HL-60/S4 treated with retinoic acid at 250 ng/mL for 4 days and 3 days (cell line): ENCODE data around the gene GSTA3.
"Not testable (repeated sequence)": the region's sequence is repeated elsewhere in the genome, so short reads cannot be mapped to it uniquely, and the experiment has no call there.

Experiments
- in situ Hi-C: fragments of 300-500 bp; cut with MboI; formaldehyde crosslinking; loops from 2 replicates; pipeline ENCODE4 v1.7.0; 2022; ENCODE audit warnings: low sequenced_read_pairs

Gene GSTA3

GRCh38 chr6:52909531-52909930 is at the start of gene GSTA3:
TSS of gene GSTA3 (minus strand) at chr6:52909698. CDS start at chr6:52905834, 3,864 bp downstream.
- in situ Hi-C loops: no loop called here

DNA sequence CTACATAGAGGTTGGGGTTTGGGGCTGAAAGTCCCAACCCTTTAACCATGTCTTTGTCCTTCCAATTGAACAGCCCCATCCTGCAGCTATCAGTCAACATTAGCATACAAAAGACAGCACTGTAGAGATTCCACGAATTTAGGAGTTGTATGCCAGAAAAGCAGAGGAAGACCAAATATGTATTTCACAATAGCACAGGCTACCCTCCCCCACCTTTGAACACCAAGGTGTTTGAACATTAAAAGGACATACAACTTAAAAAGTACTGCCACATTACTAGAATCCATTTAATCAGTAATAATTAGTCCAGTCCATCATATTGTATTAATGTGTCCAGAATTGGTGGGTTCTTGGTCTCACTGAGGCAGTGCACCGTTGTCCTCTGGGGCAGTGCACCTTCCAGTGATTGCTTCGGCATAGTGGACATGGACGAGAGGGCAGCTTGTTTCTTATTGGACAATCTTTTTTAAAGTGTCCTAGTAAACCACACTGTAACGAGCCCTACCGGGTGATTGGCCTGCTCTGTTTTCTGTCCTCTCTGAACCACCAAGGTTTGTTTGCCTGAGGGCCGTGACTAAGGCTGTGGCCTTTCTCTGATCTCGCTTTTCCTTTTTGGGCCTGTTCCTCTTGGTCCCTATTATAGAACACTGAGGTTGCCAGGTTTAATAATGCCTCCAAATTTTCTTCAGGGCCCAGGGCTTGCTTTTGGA is 49.2 kb upstream of the GSTA3 start:
- in situ Hi-C loops: no loop called here

GRCh38 chr6:52955871-52956270 is 46.4 kb upstream of the GSTA3 start:
- in situ Hi-C loops: no loop called here

DNA sequence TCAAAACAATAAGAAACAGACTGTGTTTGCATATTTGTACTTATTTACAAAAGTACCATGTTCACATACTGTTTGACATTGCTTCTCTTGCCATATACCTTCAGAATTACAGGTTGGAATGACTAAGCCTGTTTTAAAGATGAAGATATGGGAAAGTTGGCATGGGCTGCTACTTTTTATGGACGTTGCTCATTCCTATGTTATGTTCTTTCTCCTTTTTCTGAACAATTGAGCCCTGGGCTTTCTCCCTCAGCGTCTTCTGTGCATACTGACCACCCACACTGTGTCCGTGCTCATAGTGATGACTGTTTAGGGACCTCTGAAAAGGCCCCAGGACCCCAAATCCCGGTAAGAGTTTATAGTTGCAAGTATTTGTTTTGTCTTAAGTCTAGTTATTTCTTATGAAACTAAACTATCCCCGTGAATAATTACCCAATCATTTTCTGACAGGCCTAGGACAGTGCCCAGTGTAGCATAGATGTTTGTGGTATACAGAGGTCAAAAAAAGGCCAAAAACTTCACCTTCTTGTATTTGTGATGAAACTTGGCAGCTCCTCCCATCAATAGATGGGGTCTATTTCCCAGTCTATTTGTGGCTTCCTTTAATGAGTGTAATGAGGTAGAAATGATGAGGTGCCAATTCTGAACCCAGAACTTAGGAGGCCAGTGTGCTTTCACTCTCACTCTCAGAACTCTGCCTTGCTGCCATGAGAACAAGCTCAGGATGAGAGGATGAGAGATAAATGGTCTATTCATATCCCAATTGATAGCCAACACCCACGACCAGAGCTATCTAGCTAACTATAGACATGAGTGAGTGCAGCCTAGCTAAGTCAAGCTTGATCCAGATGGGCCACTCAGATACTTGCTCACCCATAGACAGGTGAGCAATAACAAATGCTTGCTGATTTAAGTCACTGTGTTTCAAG is 44.7 kb upstream of the GSTA3 start:
- in situ Hi-C loops: no loop called here

- in situ Hi-C loops: no loop called here
These were observed 36.8 kb upstream of the GSTA3 start for GRCh38 chr6:52946306-52946705.

DNA sequence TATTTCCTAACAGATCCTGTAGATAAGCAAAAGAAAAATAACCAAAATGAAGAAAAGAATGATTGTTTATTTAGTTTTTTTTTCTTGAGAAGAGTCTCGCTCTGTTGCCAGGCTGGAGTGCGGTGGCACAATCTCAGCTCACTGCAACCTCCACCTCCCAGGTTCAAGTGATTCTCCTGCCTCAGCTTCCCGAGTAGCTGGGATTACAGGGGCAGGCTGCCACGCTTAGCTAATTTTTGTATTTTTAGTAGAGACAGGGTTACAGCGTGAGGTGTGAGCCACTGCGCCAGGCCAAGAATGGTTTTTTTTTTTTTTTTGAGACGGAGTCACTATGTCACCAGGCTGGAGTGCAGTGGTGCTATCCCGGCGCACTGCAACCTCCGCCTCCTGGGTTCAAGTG is 33.3 kb upstream of the GSTA3 start:
- in situ Hi-C loops: not testable (repeated sequence)

DNA sequence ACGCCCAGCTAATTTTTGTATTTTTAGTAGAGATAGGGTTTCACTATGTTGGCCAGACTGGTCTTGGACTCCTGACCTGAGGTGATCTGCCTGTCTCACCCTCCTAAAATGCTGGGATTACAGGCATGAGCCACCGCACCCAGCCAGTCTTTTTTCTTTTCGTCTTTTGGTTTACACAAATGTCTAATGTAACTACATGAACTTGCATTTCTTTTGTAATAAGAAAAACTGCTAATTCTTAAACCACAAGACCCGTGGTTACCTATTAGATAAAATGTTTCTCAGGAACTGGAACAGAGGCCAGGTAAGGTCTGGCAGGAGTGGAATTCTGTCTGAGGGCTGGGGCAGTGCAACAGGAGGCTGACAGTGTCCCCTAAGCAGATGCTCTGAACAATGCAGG is 32.7 kb upstream of the GSTA3 start:
- in situ Hi-C loops: no loop called here

DNA sequence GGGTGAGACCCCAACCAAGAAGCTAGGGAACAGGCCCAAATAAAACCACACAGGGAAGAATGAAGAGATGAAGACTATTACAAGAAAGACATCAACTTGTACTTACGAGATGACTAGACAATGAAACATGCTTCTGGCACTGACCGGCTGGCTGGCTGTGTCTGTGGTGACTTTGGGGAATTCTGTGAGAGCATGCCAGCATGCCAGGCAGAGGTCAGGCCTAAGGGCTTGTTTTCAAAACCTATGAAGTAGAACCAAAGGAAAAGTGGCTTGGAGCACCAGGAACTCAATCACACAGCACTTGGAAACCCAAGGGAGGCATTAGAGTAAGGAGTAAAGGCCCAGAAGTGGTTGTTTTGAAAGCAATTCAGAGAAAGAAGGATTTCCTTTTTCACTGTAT is 28.4 kb upstream of the GSTA3 start:
- in situ Hi-C loops: no loop called here

DNA sequence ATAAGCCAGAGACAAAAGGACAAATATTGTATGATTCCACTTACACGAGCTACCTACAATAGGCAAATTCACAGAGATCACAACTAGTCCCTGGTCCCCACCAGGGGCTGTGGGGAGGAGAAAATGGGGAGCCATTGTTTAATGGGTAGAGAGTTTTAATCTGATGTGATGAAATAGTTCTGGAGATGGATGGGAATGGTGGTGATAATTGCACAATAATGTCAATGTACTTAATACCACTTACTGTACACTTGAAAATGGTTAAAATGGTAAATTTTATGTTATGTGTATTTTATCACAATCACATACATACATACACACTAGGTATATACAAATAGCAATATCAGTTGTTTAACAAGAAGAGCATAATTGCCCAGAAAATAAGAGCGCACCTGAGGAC is 24.3 kb upstream of the GSTA3 start:
- in situ Hi-C loops: no loop called here

- in situ Hi-C loops: no loop called here
These were observed 21.9 kb upstream of the GSTA3 start for GRCh38 chr6:52931351-52931750.

DNA sequence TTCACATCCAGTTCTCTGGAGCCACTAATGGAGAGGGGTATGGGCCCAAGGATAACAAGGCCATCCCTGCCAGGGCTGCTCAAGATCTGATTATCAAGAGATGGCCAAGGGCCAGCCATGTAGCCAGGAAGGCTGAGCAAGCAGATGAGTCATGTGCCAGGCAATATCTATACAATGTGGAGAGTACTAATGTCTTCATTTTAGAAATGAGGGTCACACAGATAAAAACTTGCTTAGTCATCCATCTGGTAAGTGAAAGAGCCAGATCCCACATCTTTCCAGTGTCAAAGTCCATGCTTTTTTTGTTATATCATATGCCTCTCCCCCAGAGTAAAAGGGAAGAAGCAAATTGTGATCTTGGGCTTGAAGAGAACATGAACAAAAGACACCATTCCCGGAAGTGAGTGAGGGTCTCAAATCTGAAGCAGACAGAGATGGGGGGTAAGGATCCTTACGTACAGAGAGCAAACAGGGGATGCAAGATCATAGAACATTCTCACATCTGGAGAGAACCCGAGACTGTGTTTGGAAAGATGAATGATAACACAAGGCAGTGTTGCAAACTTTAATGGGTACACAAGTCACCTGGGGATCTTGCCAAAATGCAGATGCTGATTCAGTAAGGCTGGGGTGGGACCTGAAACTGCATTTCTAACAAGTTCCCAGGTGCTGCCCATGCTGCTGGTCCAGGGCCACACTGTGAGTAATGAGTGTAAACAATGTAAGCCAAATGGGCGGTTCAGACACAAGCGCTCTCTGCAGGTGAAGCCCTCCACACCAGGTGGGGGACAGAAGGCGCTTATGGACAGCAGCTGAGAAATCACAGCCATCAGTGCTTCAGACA is 20.0 kb upstream of the GSTA3 start:
- in situ Hi-C loops: no loop called here

GRCh38 chr6:52927451-52927850 is 18.0 kb upstream of the GSTA3 start:
- in situ Hi-C loops: no loop called here

GRCh38 chr6:52925919-52926792 is 16.7 kb upstream of the GSTA3 start:
- in situ Hi-C loops: no loop called here

DNA sequence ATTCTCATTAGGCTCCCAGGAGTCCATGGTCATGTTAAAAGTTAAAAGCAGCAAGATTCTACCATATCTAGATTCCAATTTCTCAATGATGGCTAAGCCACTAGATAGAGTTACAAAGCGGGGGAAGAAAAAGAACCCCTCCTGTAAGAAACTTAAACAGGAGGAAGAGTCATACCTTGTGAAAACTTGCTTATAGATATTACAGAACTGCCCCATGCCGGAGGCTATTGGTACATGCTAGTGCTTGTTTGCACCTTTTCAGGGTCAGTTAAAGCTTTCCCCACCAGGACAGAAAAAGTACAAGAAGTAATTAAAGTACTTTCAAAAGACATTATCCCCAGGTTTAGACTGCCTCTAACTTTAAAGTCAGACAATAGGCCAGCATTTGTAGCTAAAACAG is 15.5 kb upstream of the GSTA3 start:
- in situ Hi-C loops: no loop called here

DNA sequence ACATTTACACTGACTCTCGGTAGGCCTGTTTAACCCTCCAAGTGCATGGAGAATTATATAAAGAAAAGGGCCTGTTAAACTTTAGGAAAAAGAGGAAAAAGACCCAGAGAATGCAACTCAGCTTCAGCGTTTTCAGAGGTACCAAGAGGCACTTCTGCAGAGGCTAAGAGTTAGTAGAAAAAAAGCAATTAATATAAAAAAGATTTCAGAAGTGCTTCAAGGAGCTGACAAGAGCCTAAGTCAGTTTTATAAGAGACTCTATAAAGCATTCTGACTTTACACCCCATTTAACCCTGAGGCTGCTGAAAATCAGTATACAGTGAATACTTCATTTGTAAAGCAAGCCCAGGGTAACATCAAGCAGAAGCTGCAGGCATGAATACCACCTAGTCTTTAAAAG is 14.2 kb upstream of the GSTA3 start:
- in situ Hi-C loops: not testable (repeated sequence)

DNA sequence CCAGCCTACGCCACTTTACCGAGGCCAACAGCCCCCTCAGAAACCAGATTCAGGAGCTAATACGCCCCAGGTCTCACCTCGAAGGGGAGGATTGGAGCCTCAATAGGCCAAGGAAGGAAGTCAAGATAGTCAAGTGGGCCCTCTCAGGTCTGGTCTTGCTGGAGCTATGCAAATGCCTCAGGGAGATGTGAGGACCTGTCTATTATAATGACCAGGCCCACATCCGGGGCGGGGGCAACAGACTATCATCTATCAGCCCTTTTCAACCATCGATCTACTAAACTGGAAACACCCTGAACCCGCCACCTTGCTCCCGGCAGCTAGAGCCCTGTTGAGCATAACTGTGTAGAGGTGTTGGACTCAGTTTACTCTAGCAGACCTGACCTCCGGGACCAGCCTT is 12.7 kb upstream of the GSTA3 start:
- in situ Hi-C loops: no loop called here

GRCh38 chr6:52921743-52922142 is 12.2 kb upstream of the GSTA3 start:
- in situ Hi-C loops: no loop called here

DNA sequence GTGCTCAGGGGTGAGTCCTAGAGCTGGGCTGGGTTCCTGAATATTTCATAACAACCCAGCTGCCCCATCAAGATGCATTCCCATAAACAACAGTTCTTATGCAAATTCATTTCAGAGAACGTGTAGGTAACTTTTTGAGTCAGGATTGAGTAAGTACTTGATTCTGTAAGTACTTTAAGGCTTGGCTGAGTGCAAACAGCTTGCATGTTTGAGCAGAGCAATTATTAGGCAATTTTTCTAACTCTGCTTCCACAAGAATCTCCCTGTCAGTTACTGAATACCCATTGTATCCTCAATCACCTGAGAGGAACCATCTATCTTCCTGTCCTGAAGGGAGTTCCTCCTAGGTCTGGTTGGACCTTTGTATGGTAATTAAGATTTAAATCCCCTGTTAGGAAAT is 10.0 kb upstream of the GSTA3 start:
- in situ Hi-C loops: not testable (repeated sequence)

- in situ Hi-C loops: not testable (repeated sequence)
These were observed 9.3 kb upstream of the GSTA3 start for GRCh38 chr6:52918771-52919170.

DNA sequence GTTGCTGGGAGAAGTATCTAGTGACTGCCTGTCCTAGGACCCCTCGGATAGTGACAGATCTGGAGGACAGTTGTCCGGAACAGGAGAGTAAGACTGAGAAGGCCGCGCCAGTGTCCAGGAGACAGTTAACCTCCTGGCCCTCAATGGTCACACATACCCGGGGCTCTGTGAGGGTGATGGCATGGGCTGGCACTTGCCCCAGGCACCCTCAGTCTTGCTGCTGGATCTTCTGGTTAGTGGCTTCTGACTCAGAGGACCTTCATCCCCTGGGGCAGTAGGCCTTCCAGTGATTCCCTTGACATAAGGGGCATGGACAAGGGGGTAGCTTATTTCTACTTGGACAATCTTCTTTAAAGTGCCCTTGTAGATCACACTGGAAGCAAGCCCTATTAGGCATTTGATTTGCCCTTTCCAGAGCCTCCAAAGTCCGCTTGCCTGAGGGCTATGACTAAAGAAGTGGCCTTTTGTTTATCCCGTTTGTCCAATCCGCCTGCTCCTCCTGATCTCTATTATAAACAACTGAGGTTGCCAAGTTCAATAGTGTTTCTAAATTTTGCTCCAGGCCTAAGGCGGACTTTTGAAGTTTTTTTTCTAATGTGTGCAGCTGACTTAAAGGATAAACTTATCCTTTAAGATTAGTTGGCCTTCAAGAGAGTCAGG is 8.7 kb upstream of the GSTA3 start:
- in situ Hi-C loops: not testable (repeated sequence)
